GM23338 (cell line): ENCODE measurements around the gene RCAN3. TPM values are rescaled to one million over a fixed set of nuclear protein-coding genes. Genes with fewer than 3 reads are reported as not detected.

Experiments used
- ATAC-seq: fragments of 200-7000 bp; cut with Tn5 transposase; 3 replicates; pipeline ENCODE4 v1.9.1; 2020
- DNase-seq: peaks from one replicate; pipeline ENCODE4 v3.0.0-alpha.2; 2015; ENCODE audit warnings: low spot score
- H2AFZ ChIP-seq: fragments of 200-600 bp; sonication (generic); 2 replicates; pipeline ENCODE4 v1.8.0; 2016; ENCODE audit warnings: antibody characterized with exemption, mild to moderate bottlenecking, moderate library complexity
- H3F3A ChIP-seq: fragments of 200-600 bp; sonication (generic); replicated peaks from 2 replicates; pipeline ENCODE4 v1.8.0; 2017; ENCODE audit warnings: antibody characterized with exemption, mixed run types, low read depth
- H3K27ac ChIP-seq: fragments of 200-600 bp; sonication (generic); 2 replicates; pipeline ENCODE4 v1.6.1; 2016; ENCODE audit warnings: low read depth
- H3K27me3 ChIP-seq: fragments of 200-600 bp; sonication (generic); 2 replicates; pipeline ENCODE4 v1.8.0; 2016; ENCODE audit warnings: mild to moderate bottlenecking, mixed run types, moderate library complexity; ENCODE audit not compliant: insufficient read depth
- H3K36me3 ChIP-seq: fragments of 200-600 bp; sonication (generic); 2 replicates; pipeline ENCODE4 v1.8.0; 2016; ENCODE audit warnings: mild to moderate bottlenecking; ENCODE audit not compliant: insufficient read depth
- H3K4me1 ChIP-seq: fragments of 200-600 bp; sonication (generic); 2 replicates; pipeline ENCODE4 v1.8.0; 2016; ENCODE audit warnings: mild to moderate bottlenecking, moderate library complexity; ENCODE audit not compliant: insufficient read depth
- H3K4me2 ChIP-seq: fragments of 200-600 bp; sonication (generic); 2 replicates; pipeline ENCODE4 v1.7.1; 2017; ENCODE audit warnings: mixed run types
- H3K4me3 ChIP-seq: fragments of 200-600 bp; sonication (generic); 2 replicates; pipeline ENCODE4 v1.6.1; 2016; ENCODE audit warnings: mixed run types
- H3K79me2 ChIP-seq: fragments of 200-600 bp; sonication (generic); replicated peaks from 2 replicates; pipeline ENCODE4 v1.8.0; 2017; ENCODE audit warnings: mild to moderate bottlenecking; ENCODE audit not compliant: insufficient read depth
- H3K9me2 ChIP-seq: fragments of 200-600 bp; sonication (generic); 2 replicates; pipeline ENCODE4 v1.8.0; 2017; ENCODE audit not compliant: insufficient read depth
- H4K20me1 ChIP-seq: fragments of 200-600 bp; sonication (generic); replicated peaks from 2 replicates; pipeline ENCODE4 v1.8.0; 2017; ENCODE audit warnings: mild to moderate bottlenecking; ENCODE audit not compliant: insufficient read depth
- H3K27ac Mint-ChIP-seq: 2 replicates; pipeline ENCODE4 v1.8.0; 2020; ENCODE audit warnings: inconsistent platforms, mild to moderate bottlenecking, moderate library complexity, mixed read lengths
- H3K27me3 Mint-ChIP-seq: 3 replicates; pipeline ENCODE4 v1.8.0; 2022; ENCODE audit warnings: low read depth, mild to moderate bottlenecking, moderate library complexity, mixed read lengths, inconsistent platforms; ENCODE audit not compliant: insufficient read depth, poor library complexity
- H3K36me3 Mint-ChIP-seq: 3 replicates; pipeline ENCODE4 v1.8.0; 2021; ENCODE audit warnings: low read depth, mild to moderate bottlenecking, inconsistent platforms, moderate library complexity, mixed read lengths
- H3K4me1 Mint-ChIP-seq: 3 replicates; pipeline ENCODE4 v1.8.0; 2020; ENCODE audit warnings: mild to moderate bottlenecking, inconsistent platforms, mixed read lengths
- H3K4me3 Mint-ChIP-seq: 3 replicates; pipeline ENCODE4 v1.8.0; 2021; ENCODE audit warnings: moderate library complexity, mild to moderate bottlenecking, inconsistent platforms, mixed read lengths
- H3K9me3 Mint-ChIP-seq: 3 replicates; pipeline ENCODE4 v1.8.0; 2020; ENCODE audit warnings: moderate library complexity, mild to moderate bottlenecking, inconsistent platforms, mixed read lengths
- CREB1 ChIP-seq: fragments of 250-450 bp; sonication (Bioruptor Pico); IDR thresholded peaks from 2 replicates; pipeline ENCODE4 v1.5.0; 2020; ENCODE audit warnings: low read depth, mild to moderate bottlenecking, moderate library complexity
- EZH2phosphoT487 ChIP-seq: fragments of 200-600 bp; sonication (generic); IDR thresholded peaks from one replicate; pipeline ENCODE4 v1.8.1; 2018; ENCODE audit warnings: antibody characterized with exemption; ENCODE audit not compliant: unreplicated experiment
- NANOG ChIP-seq: IDR thresholded peaks from 2 replicates; pipeline ENCODE4 v1.6.1; 2016; ENCODE audit warnings: antibody characterized with exemption, borderline replicate concordance
- POLR2AphosphoS5 ChIP-seq: IDR thresholded peaks from 2 replicates; pipeline ENCODE4 v1.6.1; 2016; ENCODE audit warnings: antibody characterized with exemption, low read depth
- STAT1 ChIP-seq: IDR thresholded peaks from one replicate; pipeline ENCODE4 v1.6.1; 2016; ENCODE audit warnings: antibody characterized with exemption; ENCODE audit not compliant: unreplicated experiment
- ZNF114 ChIP-seq: fragments of 250-450 bp; sonication (Bioruptor Pico); IDR thresholded peaks from 2 replicates; pipeline ENCODE4 v1.5.0; 2020; ENCODE audit warnings: mild to moderate bottlenecking, moderate library complexity
- ZNF331 ChIP-seq: fragments of 250-450 bp; sonication (Bioruptor Pico); IDR thresholded peaks from 2 replicates; pipeline ENCODE4 v1.5.0; 2020; ENCODE audit warnings: low read depth, mild to moderate bottlenecking, moderate library complexity
- polyA plus RNA-seq: library from polyadenylated mRNA; unstranded; fragments of >200 nt; fragmentation: Nextera tagmentation; extraction: Ambion mirVana; gene quantifications from 2 replicates; pipeline ENCODE4 v1.2.1, GENCODE V29; 2016
- total RNA-seq: library from RNA; depleted of rRNA; stranded (reverse); fragments of >200 nt; shearing (Covaris generic); gene quantifications from 2 replicates; pipeline ENCODE4 v1.2.3, GENCODE V29; 2014
- TF ChIP-seq, protein P1 (sequence below): fragments of 250-450 bp; sonication (Bioruptor Pico); IDR thresholded peaks from 2 replicates; pipeline ENCODE4 v1.5.0; 2020; ENCODE audit warnings: mild to moderate bottlenecking, moderate library complexity
- TF ChIP-seq, protein P2 (sequence below): IDR thresholded peaks from 2 replicates; pipeline ENCODE4 v1.6.1; 2016; ENCODE audit warnings: antibody characterized with exemption

Gene RCAN3
- total and polyA plus RNA-seq, 2 experiments from 2014 or later, result 8.9 to 11.2 TPM

DNA sequence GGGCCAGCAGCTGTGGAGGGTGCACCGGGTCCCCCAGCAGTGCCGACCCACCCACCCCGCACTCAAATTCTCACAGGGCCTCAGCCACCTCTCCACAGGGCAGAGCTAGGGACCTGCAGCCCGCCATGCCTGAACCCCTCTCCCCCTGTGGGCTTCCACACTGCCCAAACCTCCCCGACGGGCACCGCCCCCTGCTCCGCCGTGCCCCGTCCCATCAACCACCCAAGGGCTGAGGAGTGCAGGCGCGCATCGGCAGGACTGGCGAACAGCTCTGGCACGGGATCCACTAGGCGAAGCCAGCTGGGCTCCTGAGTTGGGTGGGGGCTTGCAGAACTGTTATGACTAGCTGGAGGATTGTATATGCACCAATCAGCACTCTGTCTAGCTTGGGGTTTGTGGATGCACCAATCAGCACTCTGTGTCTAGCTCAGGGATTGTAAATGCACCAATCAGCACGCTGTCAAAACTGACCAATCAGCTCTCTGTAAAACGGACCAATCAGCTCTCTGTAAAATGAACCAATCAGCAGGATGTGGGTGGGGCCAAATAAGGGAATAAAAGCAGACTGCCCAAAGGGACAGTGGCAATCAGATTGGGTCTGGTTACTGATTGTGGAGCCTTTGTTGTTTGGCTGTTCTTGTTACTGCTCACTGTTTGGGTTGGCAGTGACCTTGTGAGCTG is 12.4 kb upstream of the RCAN3 start:
- no peak overlapping the region for H3K27ac Mint-ChIP-seq

More for the DNA sequence above, 12.4 kb upstream of the RCAN3 start:
- Mint-ChIP-seq H3K9me3 (peaks cover 29% of the 10 kb centered on the region), H3K36me3 (peaks cover 15% of the 10 kb centered on the region; the same call in 2 of the 3 replicates), H3K4me1 (peaks cover 2% of the 10 kb centered on the region; the same call in 1 of the 3 replicates), H3K27me3 (peaks cover 2% of the 10 kb centered on the region), H3K4me3 (no peak overlapping the region)
- Histone ChIP-seq H4K20me1 (no peaks in the 10 kb centered on the region), H3F3A (no peaks in the 10 kb centered on the region), H3K36me3 (no peaks in the 10 kb centered on the region), H3K79me2 (no peaks in the 10 kb centered on the region), H3K9me2 (no peaks in the 10 kb centered on the region), H3K4me1 (no peaks in the 10 kb centered on the region), H3K27me3 (no peaks in the 10 kb centered on the region), H3K27ac (no peak overlapping the region), H3K4me2 (no peak overlapping the region), H3K4me3 (no peak overlapping the region), H2AFZ (no peak overlapping the region)
- DNase-seq (no peak), ATAC-seq (no peak)
- TF ChIP-seq STAT1 (no peak), ZNF114 (CRISPR knock-in tag) (no peak), CREB1 (CRISPR knock-in tag) (no peak), EZH2phosphoT487 (no peak), ZNF331 (no peak), POLR2AphosphoS5 (no peak), NANOG (no peak)
- TF ChIP-seq, protein P1, sequence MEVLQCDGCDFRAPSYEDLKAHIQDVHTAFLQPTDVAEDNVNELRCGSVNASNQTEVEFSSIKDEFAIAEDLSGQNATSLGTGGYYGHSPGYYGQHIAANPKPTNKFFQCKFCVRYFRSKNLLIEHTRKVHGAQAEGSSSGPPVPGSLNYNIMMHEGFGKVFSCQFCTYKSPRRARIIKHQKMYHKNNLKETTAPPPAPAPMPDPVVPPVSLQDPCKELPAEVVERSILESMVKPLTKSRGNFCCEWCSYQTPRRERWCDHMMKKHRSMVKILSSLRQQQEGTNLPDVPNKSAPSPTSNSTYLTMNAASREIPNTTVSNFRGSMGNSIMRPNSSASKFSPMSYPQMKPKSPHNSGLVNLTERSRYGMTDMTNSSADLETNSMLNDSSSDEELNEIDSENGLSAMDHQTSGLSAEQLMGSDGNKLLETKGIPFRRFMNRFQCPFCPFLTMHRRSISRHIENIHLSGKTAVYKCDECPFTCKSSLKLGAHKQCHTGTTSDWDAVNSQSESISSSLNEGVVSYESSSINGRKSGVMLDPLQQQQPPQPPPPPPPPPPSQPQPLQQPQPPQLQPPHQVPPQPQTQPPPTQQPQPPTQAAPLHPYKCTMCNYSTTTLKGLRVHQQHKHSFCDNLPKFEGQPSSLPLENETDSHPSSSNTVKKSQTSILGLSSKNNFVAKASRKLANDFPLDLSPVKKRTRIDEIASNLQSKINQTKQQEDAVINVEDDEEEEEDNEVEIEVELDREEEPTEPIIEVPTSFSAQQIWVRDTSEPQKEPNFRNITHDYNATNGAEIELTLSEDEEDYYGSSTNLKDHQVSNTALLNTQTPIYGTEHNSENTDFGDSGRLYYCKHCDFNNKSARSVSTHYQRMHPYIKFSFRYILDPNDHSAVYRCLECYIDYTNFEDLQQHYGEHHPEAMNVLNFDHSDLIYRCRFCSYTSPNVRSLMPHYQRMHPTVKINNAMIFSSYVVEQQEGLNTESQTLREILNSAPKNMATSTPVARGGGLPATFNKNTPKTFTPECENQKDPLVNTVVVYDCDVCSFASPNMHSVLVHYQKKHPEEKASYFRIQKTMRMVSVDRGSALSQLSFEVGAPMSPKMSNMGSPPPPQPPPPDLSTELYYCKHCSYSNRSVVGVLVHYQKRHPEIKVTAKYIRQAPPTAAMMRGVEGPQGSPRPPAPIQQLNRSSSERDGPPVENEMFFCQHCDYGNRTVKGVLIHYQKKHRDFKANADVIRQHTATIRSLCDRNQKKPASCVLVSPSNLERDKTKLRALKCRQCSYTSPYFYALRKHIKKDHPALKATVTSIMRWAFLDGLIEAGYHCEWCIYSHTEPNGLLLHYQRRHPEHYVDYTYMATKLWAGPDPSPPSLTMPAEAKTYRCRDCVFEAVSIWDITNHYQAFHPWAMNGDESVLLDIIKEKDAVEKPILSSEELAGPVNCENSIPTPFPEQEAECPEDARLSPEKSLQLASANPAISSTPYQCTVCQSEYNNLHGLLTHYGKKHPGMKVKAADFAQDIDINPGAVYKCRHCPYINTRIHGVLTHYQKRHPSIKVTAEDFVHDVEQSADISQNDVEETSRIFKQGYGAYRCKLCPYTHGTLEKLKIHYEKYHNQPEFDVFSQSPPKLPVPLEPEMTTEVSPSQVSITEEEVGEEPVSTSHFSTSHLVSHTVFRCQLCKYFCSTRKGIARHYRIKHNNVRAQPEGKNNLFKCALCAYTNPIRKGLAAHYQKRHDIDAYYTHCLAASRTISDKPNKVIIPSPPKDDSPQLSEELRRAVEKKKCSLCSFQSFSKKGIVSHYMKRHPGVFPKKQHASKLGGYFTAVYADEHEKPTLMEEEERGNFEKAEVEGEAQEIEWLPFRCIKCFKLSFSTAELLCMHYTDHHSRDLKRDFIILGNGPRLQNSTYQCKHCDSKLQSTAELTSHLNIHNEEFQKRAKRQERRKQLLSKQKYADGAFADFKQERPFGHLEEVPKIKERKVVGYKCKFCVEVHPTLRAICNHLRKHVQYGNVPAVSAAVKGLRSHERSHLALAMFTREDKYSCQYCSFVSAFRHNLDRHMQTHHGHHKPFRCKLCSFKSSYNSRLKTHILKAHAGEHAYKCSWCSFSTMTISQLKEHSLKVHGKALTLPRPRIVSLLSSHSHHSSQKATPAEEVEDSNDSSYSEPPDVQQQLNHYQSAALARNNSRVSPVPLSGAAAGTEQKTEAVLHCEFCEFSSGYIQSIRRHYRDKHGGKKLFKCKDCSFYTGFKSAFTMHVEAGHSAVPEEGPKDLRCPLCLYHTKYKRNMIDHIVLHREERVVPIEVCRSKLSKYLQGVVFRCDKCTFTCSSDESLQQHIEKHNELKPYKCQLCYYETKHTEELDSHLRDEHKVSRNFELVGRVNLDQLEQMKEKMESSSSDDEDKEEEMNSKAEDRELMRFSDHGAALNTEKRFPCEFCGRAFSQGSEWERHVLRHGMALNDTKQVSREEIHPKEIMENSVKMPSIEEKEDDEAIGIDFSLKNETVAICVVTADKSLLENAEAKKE, result no peak
- TF ChIP-seq, protein P2, sequence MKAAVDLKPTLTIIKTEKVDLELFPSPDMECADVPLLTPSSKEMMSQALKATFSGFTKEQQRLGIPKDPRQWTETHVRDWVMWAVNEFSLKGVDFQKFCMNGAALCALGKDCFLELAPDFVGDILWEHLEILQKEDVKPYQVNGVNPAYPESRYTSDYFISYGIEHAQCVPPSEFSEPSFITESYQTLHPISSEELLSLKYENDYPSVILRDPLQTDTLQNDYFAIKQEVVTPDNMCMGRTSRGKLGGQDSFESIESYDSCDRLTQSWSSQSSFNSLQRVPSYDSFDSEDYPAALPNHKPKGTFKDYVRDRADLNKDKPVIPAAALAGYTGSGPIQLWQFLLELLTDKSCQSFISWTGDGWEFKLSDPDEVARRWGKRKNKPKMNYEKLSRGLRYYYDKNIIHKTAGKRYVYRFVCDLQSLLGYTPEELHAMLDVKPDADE, result no peak
